ENCODE data around the gene ACSL5.
"Not testable (repeated sequence)": the region's sequence is repeated elsewhere in the genome, so short reads cannot be mapped to it uniquely, and the experiment has no call there.

ACSL5 gene

GRCh38 chr10:112406806-112407205 is 32.9 kb downstream of the ACSL5 start:
- not testable (repeated sequence) for DNase-seq (ENCODE audit: low read depth in 2 of 2, low spot score in 1 of 2)

- DNase-seq (ENCODE audit: low read depth in 2 of 2, low spot score in 1 of 2) = no peak
Measured at GRCh38 chr10:112407696-112408095, 33.8 kb downstream of the ACSL5 start.

- no peak for DNase-seq (ENCODE audit: low read depth in 2 of 2, low spot score in 1 of 2)
Measured at GRCh38 chr10:112409299-112409698, 35.4 kb downstream of the ACSL5 start.

DNA sequence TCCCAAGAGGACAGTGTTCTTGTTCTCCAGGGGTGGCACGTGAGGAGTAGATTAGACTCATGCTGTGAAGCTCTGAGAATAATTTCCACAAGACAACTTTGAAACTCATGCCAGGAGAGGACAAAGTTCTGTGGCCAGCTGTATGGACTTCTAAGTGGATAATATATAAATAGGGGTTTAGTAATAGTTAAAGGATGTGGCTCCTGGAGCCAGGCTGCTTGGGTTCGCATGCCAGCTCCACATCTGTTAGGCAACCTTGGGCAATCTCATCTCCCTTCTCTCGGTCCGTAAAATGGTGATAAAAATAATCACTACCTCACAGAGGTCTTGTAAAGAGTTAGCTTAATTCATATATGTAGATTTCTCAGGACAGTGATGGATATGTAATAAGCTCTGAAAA is 35.8 kb downstream of the ACSL5 start:
- no peak for DNase-seq (ENCODE audit: low read depth in 2 of 2, low spot score in 1 of 2)

DNA sequence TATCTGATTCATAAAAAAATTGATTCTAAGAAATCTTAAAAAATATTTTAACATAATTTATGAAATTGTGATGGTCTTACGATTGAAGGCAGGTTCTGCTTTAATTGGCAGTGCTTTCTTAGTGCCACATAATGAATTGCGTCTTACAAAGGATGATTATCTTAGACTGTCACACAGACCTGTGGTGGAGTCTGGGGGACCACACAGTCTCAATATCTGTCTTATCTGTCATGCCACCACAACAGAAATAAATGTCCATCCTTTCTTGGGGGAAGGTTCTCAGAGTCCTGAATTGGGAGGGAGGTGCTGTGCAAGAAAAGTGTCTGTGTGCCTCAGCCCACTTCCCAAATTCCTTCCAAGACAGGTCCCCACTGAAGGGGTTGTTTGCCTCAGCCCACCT is 38.8 kb downstream of the ACSL5 start:
- no peak for DNase-seq (ENCODE audit: low read depth in 2 of 2, low spot score in 1 of 2)

DNA sequence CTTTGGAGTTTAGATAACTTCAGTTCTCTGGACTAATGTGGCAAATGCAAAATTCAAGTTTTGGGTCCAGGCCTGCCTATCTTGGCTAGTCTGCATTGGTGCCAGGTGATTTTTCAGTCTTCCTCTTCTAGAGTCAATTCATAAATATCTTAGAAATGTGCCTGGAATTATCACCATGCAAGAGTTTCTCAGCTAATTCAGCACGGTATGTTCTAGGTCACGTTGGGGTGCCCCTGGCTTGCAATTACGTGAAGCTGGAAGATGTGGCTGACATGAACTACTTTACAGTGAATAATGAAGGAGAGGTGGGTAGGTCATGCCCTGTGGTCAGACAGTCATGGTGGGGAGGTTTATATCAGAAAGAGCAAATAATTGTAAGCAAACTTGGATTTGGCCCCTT is 47.8 kb downstream of the ACSL5 start:
- DNase-seq (ENCODE audit: low read depth in 2 of 2, low spot score in 1 of 2) = no peak

DNA sequence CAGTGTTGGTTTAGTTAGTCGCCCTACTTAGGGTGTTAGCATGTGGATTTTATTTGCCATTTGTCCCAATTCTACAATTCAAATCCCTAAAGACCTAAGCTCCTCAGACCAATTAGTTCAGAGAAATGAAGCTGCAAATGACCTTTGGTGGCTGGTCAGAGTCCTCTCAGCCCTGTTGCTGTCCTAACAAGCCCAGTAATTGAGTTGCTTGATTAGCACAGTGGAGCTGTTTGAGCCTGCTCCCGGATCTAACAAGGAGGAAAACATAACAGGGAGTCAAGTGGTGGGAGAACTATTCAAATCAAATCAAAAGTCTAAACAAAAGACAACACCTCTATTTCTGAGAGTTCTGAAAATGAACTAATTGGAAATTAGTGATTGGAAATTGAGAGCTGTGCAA is 50.7 kb downstream of the ACSL5 start:
- DNase-seq (ENCODE audit: low read depth in 2 of 2, low spot score in 1 of 2) = no peak

DNA sequence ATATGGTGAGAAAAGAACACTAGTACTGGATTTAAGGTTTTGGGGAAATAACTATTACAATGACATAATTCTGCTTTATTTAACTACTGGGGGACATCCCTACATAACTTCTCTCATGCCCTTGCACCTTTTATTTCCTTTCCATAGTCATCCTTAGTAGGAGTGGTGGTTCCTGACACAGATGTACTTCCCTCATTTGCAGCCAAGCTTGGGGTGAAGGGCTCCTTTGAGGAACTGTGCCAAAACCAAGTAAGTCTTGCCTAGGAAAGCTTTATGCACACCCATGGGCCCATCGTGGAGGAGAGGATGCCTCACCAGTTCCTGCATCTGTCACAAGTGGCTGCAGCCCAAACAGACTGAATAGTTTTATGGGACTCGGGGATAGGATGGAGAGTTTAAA is 52.2 kb downstream of the ACSL5 start:
- no peak for DNase-seq (ENCODE audit: low read depth in 2 of 2, low spot score in 1 of 2)

DNA sequence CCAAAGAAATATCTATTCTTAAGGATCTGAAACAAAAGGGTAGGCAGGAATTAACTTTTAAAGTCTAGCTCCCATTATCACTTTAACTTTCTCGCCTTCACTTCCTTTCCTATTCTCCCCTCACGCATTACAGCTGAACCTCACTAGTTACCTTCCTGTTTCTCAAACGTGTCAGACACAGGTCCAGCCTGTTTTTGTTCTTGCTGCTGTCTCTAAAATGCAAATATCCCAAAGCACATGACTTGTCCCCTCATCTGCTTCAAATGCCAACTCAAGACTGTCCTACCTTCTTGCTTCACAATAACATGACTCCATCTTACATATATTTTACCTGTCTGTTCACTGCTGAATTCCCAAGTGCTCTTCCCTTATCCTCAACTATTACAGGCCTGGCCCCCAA is 55.2 kb downstream of the ACSL5 start:
- DNase-seq (ENCODE audit: low read depth in 2 of 2, low spot score in 1 of 2) = no peak

GRCh38 chr10:112429654-112430230 is 55.8 kb downstream of the ACSL5 start:
- DNase-seq (ENCODE audit: low read depth in 2 of 2, low spot score in 1 of 2) = no peak

DNA sequence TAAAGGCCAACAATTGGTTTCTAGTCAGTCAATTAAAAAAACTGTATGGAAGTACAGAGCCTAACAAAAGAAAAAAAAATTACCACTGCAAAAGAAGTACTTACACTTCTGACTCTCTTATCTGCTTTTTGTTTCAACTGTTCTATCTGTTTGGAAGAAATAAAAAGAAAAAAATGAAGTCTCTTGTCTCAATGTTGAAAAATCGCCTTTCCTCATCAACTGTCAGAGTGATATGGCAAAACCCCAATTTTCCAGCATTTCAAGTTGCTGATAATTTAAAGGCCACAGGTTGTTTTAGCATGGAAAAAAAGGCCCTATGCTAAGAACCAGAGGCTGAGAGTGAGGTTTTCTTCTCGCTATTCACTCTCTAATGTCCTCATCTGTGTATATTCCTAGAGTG is 59.2 kb downstream of the ACSL5 start:
- DNase-seq (ENCODE audit: low read depth in 2 of 2, low spot score in 1 of 2) = no peak

- no peak for DNase-seq (ENCODE audit: low read depth in 2 of 2, low spot score in 1 of 2)
Measured at GRCh38 chr10:112434988-112435619, 61.2 kb downstream of the ACSL5 start.

DNA sequence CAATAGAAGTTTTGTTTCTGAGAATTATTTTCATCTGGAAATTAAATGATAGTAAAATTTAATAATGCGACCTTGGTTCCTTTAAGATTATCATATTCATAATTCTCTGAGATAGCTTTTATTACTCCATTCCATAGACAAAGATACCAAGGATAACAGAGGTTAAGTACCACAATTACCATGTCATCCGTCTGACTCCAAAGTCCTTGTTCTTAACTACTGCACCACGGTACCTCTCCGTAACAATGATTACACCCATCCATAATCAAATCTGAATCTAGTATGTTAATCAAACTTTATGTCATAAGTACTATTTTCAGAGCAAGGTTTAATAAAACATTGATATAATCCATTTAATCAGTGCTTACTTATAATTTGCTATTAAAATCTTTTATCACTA is 64.4 kb downstream of the ACSL5 start:
- no peak for DNase-seq (ENCODE audit: low read depth in 2 of 2, low spot score in 1 of 2)

GRCh38 chr10:112441520-112441919 is 67.6 kb downstream of the ACSL5 start:
- DNase-seq (ENCODE audit: low read depth in 2 of 2, low spot score in 1 of 2) = no peak

GRCh38 chr10:112442063-112442462 is 68.1 kb downstream of the ACSL5 start:
- no peak for DNase-seq (ENCODE audit: low read depth in 2 of 2, low spot score in 1 of 2)

DNA sequence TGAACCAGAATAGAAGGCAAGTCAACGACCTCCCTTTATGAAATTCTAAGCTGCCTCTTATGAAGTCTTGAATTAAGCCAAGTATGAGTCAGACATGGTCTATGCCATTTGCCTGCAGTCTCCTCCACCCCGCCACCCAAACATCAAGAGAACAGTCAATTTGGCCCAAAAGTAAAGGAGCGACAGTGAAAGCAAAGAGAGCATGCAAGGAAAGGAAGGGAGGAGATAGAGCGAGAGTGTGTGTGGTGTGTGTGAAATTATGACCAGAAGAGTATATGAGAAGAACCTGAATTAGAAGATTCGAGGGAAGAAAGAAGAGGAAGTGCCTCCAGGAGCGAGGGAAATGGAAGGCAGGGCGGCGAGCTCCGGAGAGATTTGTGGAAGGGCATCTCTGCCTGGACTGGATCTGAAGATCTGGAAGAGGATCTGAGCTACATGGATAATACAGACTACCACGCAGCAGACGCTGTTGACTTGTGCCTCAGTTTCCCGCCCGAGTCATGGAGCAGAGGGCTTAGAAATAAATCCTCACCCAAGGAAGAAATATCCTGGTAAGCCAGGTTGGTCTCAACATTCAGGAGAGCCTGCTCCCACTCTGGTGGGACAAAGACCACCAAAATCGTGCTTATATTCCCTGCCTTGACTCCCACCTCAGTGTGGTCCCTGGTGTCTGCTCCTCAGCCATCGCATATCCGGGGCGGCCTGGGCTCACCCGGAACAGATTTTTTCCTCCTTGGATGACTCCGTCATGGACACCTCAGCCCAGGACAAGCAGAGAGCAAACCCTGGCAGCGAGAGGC is 72.3 kb downstream of the ACSL5 start:
- no peak for DNase-seq (ENCODE audit: low read depth in 2 of 2, low spot score in 1 of 2)

- peak; percentile 67 to 73 for DNase-seq (ENCODE audit: low read depth in 2 of 2, low spot score in 1 of 2)
Measured at GRCh38 chr10:112446855-112447619, 73.1 kb downstream of the ACSL5 start, which contains the start of the genes VTI1A and ZDHHC6. VTI1A (plus strand) TSS chr10:112447215; CDS start chr10:112447374, 159 bp downstream. ZDHHC6 (minus strand) TSS chr10:112446914; CDS start chr10:112445436, 1,478 bp downstream.

DNA sequence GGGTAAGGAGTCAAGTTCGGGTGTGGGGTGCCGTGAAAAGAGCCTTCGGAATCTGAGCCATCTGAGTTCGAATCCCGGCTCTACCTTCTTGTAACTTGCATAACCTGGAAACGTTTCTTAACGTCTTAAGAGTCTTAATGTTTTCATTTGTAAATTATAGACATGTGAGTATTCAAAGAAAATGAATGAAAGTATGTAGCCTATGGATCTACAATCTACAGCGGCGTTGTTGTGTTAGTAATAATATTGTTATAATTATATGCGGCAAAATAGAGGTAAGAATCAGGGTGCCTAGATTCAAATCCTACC is 73.7 kb downstream of the ACSL5 start:
- DNase-seq (ENCODE audit: low read depth in 2 of 2, low spot score in 1 of 2) = no peak

GRCh38 chr10:112448888-112449287 is 75.0 kb downstream of the ACSL5 start:
- DNase-seq (ENCODE audit: low read depth in 2 of 2, low spot score in 1 of 2) = no peak

GRCh38 chr10:112454910-112455779 is 81.2 kb downstream of the ACSL5 start:
- DNase-seq (ENCODE audit: low read depth in 2 of 2, low spot score in 1 of 2) = no peak

- DNase-seq (ENCODE audit: low read depth in 2 of 2, low spot score in 1 of 2) = no peak
Measured at GRCh38 chr10:112456533-112456932, 82.6 kb downstream of the ACSL5 start.

Data from stimulated activated CD8-positive, alpha-beta memory T cell treated with anti-CD3 and anti-CD28 coated beads, Interleukin-4, amount 100 ng/mL, for 1 hour (primary cell).